Upper lobe of left lung (tissue), 6 donors: ENCODE data around the gene SPZ1. TPM values are rescaled to one million over a fixed set of nuclear protein-coding genes. Genes with fewer than 3 reads are reported as not detected.

ENCODE experiments used
- ATAC-seq, 2 donors: fragments of 200-7000 bp; cut with Tn5 transposase; one replicate each; pipeline ENCODE4 v1.9.1; 2022; ENCODE audit warnings: mild to moderate bottlenecking in 2 of 2, moderate library complexity in 2 of 2; ENCODE audit not compliant: low FRiP score in 2 of 2
- DNase-seq, 2 donors: peaks; one replicate each; pipeline ENCODE4 v3.0.0-alpha.2; 2019 to 2020
- H3K27ac ChIP-seq, 4 donors: fragments of 200-600 bp; sonication (generic); one replicate each; pipeline ENCODE4 v1.5.1; 2016 to 2019
- H3K27me3 ChIP-seq, 4 donors: fragments of 200-600 bp; sonication (generic); one replicate each; pipeline ENCODE4 v1.5.1; 2017 to 2019
- H3K36me3 ChIP-seq, 4 donors: fragments of 200-600 bp; sonication (generic); one replicate each; pipeline ENCODE4 v1.5.1; 2016 to 2019
- H3K4me1 ChIP-seq, 4 donors: fragments of 200-600 bp; sonication (generic); one replicate each; pipeline ENCODE4 v1.5.1; 2018 to 2019
- H3K4me3 ChIP-seq, 4 donors: fragments of 200-600 bp; sonication (generic); one replicate each; pipeline ENCODE4 v1.5.1; 2017 to 2019; ENCODE audit warnings: mild to moderate bottlenecking in 2 of 4, moderate library complexity in 1 of 4
- H3K9me3 ChIP-seq, 4 donors: fragments of 200-600 bp; sonication (generic); one replicate each; pipeline ENCODE4 v1.5.1; 2018 to 2019
- CTCF ChIP-seq, 6 experiments: fragments of 450-650 bp in 4 of 6; fragments of 200-600 bp in 2 of 6; sonication (generic) in 2 of 6; IDR thresholded peaks; one replicate each; pipeline ENCODE4 v1.5.1; 2016 to 2019; ENCODE audit warnings: antibody characterized with exemption in 6 of 6
- EP300 ChIP-seq, 4 donors: sonication (generic); formaldehyde crosslinking; IDR thresholded peaks; one replicate each; pipeline ENCODE4 v1.5.1; 2017; ENCODE audit warnings: antibody characterized with exemption in 4 of 4, control low read depth in 2 of 4
- POLR2A ChIP-seq, 4 donors: fragments of 450-650 bp; IDR thresholded peaks; one replicate each; pipeline ENCODE4 v1.5.1; 2016 to 2017; ENCODE audit warnings: antibody characterized with exemption in 4 of 4, mild to moderate bottlenecking in 2 of 4
- POLR2AphosphoS5 ChIP-seq, 2 donors: sonication (generic); formaldehyde crosslinking; IDR thresholded peaks; one replicate each; pipeline ENCODE4 v1.5.1; 2017; ENCODE audit warnings: antibody characterized with exemption in 2 of 2
- WGBS, 2 donors: methylation state at CpG; one replicate each; pipeline ENCODE4 v1.1.5; 2017 to 2018; 5-methylcytosine and 5-hydroxymethylcytosine counted together
- total RNA-seq, 6 donors: library from RNA; depleted of rRNA in 4 of 6; stranded (reverse); fragments of >200 nt in 4 of 6; gene quantifications; one replicate each; pipeline versions ENCODE4 v1.1.0 to v1.2.1, GENCODE V29; 2016 to 2021
- donor health status: DM: no; HTN: no; CAD: no; lungs with moderate emphysema.
- donor health status: DM: no; HTN: yes; CAD: no; lungs with severe emphysema.

The SPZ1 gene
- total RNA-seq, 6 donors from 2014 or later, result not detected

- no peak overlapping the region for H3K4me3 ChIP-seq
- ATAC-seq (no peak), DNase-seq (no peak)
- no peaks in the 10 kb centered on the region for H3K27me3 ChIP-seq
- H3K9me3 ChIP-seq, result no peaks in the 10 kb centered on the region
- H3K36me3 ChIP-seq, result no peaks in the 10 kb centered on the region
- TF ChIP-seq CTCF (IDR thresholded peaks at IDR 0.05), result no peak
- TF ChIP-seq EP300 (IDR thresholded peaks at IDR 0.05), result no peak
- no peak for TF ChIP-seq POLR2AphosphoS5 (IDR thresholded peaks at IDR 0.05)
- no peak for TF ChIP-seq POLR2A (IDR thresholded peaks at IDR 0.05)
- no peak overlapping the region for H3K27ac ChIP-seq
- no peaks in the 10 kb centered on the region for H3K4me1 ChIP-seq
Measured at GRCh38 chr5:80360914-80361444, 41.2 kb downstream of the SPZ1 start.

GRCh38 chr5:80364892-80365291, 45.1 kb downstream of the SPZ1 start:
- TF ChIP-seq POLR2A (IDR thresholded peaks at IDR 0.05) (no peak), CTCF (IDR thresholded peaks at IDR 0.05) (no peak), EP300 (IDR thresholded peaks at IDR 0.05) (no peak)
- no peaks in the 10 kb centered on the region for H3K36me3 ChIP-seq
- no peak overlapping the region for H3K27ac ChIP-seq
- no peaks in the 10 kb centered on the region for H3K27me3 ChIP-seq
- WGBS, 2 donors, result 94 to 95% methylated on average over 6 of the region's 6 CpGs
- H3K9me3 ChIP-seq, result no peaks in the 10 kb centered on the region
- DNase-seq (no peak), ATAC-seq (no peak)
- H3K4me1 ChIP-seq, result no peaks in the 10 kb centered on the region
- H3K4me3 ChIP-seq, result no peak overlapping the region

- no peaks in the 10 kb centered on the region for H3K27me3 ChIP-seq
- TF ChIP-seq POLR2AphosphoS5 (IDR thresholded peaks at IDR 0.05), result no peak
- no peak for TF ChIP-seq EP300 (IDR thresholded peaks at IDR 0.05)
- TF ChIP-seq POLR2A (IDR thresholded peaks at IDR 0.05), result no peak
- no peak for TF ChIP-seq CTCF (IDR thresholded peaks at IDR 0.05)
- no peak overlapping the region for H3K4me3 ChIP-seq
- no peaks in the 10 kb centered on the region for H3K4me1 ChIP-seq
- no peak for ATAC-seq
- WGBS, 2 donors, result 79% methylated on average over 4 of the region's 4 CpGs
- H3K27ac ChIP-seq, result no peak overlapping the region
- no peaks in the 10 kb centered on the region for H3K9me3 ChIP-seq
- DNase-seq, result no peak
- H3K36me3 ChIP-seq, result no peaks in the 10 kb centered on the region
Measured at GRCh38 chr5:80368661-80369480, 49.1 kb downstream of the SPZ1 start.

GRCh38 chr5:80369521-80369920, 49.7 kb downstream of the SPZ1 start:
- no peaks in the 10 kb centered on the region for H3K36me3 ChIP-seq
- no peak overlapping the region for H3K27ac ChIP-seq
- 84 to 90% methylated on average over 8 of the region's 8 CpGs for WGBS, 2 donors
- TF ChIP-seq POLR2AphosphoS5 (IDR thresholded peaks at IDR 0.05) (no peak), POLR2A (IDR thresholded peaks at IDR 0.05) (no peak), EP300 (IDR thresholded peaks at IDR 0.05) (no peak), CTCF (IDR thresholded peaks at IDR 0.05) (no peak)
- no peaks in the 10 kb centered on the region for H3K4me1 ChIP-seq
- no peaks in the 10 kb centered on the region for H3K27me3 ChIP-seq
- ATAC-seq (no peak), DNase-seq (no peak)
- no peak overlapping the region for H3K4me3 ChIP-seq
- no peaks in the 10 kb centered on the region for H3K9me3 ChIP-seq

- H3K9me3 ChIP-seq, result no peaks in the 10 kb centered on the region
- H3K4me1 ChIP-seq, result no peaks in the 10 kb centered on the region
- H3K4me3 ChIP-seq, result no peak overlapping the region
- no peak for ATAC-seq
- no peaks in the 10 kb centered on the region for H3K36me3 ChIP-seq
- no peak overlapping the region for H3K27ac ChIP-seq
- no peaks in the 10 kb centered on the region for H3K27me3 ChIP-seq
- 48 to 63% methylated on average over 1 of the region's 1 CpG for WGBS, 2 donors
- DNase-seq, result no peak
- TF ChIP-seq POLR2A (IDR thresholded peaks at IDR 0.05), result no peak
- TF ChIP-seq EP300 (IDR thresholded peaks at IDR 0.05), result no peak
- TF ChIP-seq POLR2AphosphoS5 (IDR thresholded peaks at IDR 0.05), result no peak
- no peak for TF ChIP-seq CTCF (IDR thresholded peaks at IDR 0.05)
Measured at GRCh38 chr5:80370390-80370789, 50.6 kb downstream of the SPZ1 start.
